GM21526 (cell line): ENCODE data around the gene ITPKC.

Experiments
- ATAC-seq: cut with Tn5 transposase; IDR thresholded peaks from one replicate; pipeline ENCODE4 v1.9.1; 2021; ENCODE audit warnings: moderate library complexity; ENCODE audit not compliant: unreplicated experiment, low FRiP score

Gene ITPKC

GRCh38 chr19:40690050-40690692 is 26.7 kb upstream of the ITPKC start, which contains the start of gene NUMBL:
TSS of gene NUMBL (minus strand) at chr19:40690651. CDS start at chr19:40690483, 168 bp downstream.
- no peak for ATAC-seq

- ATAC-seq = no peak
Measured at GRCh38 chr19:40690693-40691420, 26.1 kb upstream of the ITPKC start.

GRCh38 chr19:40691421-40692211 is 25.3 kb upstream of the ITPKC start:
- ATAC-seq = no peak

- no peak for ATAC-seq
Measured at GRCh38 chr19:40692212-40692551, 24.7 kb upstream of the ITPKC start.

GRCh38 chr19:40693150-40693788 is 23.6 kb upstream of the ITPKC start:
- ATAC-seq = no peak

- no peak for ATAC-seq
Measured at GRCh38 chr19:40693896-40694295, 23.0 kb upstream of the ITPKC start.

GRCh38 chr19:40695881-40696280 is 21.0 kb upstream of the ITPKC start:
- no peak for ATAC-seq

GRCh38 chr19:40697007-40697406 is 19.9 kb upstream of the ITPKC start:
- ATAC-seq = no peak

GRCh38 chr19:40700083-40700482 is 16.8 kb upstream of the ITPKC start:
- ATAC-seq = no peak

GRCh38 chr19:40701758-40702157 is 15.2 kb upstream of the ITPKC start:
- ATAC-seq = no peak

GRCh38 chr19:40702337-40703012 is 14.4 kb upstream of the ITPKC start:
- ATAC-seq = no peak

- ATAC-seq = no peak
Measured at GRCh38 chr19:40703029-40703755, 13.7 kb upstream of the ITPKC start.

- ATAC-seq = no peak
Measured at GRCh38 chr19:40704491-40705361, 12.2 kb upstream of the ITPKC start.

GRCh38 chr19:40705362-40705651 is 11.6 kb upstream of the ITPKC start:
- ATAC-seq = no peak

- no peak for ATAC-seq
Measured at GRCh38 chr19:40705950-40706619, 10.8 kb upstream of the ITPKC start.

- ATAC-seq = no peak
Measured at GRCh38 chr19:40707615-40708014, 9.3 kb upstream of the ITPKC start.

- no peak for ATAC-seq
Measured at GRCh38 chr19:40709817-40710216, 7.1 kb upstream of the ITPKC start.

GRCh38 chr19:40713939-40714338 is 3.0 kb upstream of the ITPKC start:
- ATAC-seq = no peak
